Activated T-cell treated with anti-CD3 and anti-CD28 coated beads for 48 hours (primary cell): ENCODE data around the gene SERPINA4.
"Not testable (repeated sequence)": the region's sequence is repeated elsewhere in the genome, so short reads cannot be mapped to it uniquely, and the experiment has no call there.

Experiments used
- DNase-seq: peaks from one replicate; pipeline ENCODE4 v3.0.0-alpha.2; 2020; ENCODE audit warnings: low read depth

Gene SERPINA4

GRCh38 chr14:94569381-94570001, 8.2 kb downstream of the SERPINA4 start:
- DNase-seq, result no peak

GRCh38 chr14:94570002-94570400, 8.8 kb downstream of the SERPINA4 start:
- no peak for DNase-seq

- DNase-seq, result no peak
These were observed 9.2 kb downstream of the SERPINA4 start for GRCh38 chr14:94570440-94570839.

GRCh38 chr14:94571395-94571794, 10.2 kb downstream of the SERPINA4 start:
- DNase-seq, result no peak

GRCh38 chr14:94571950-94572349, 10.7 kb downstream of the SERPINA4 start:
- DNase-seq, result no peak

- no peak for DNase-seq
These were observed 11.5 kb downstream of the SERPINA4 start for GRCh38 chr14:94572637-94573303.

- no peak for DNase-seq
These were observed 12.4 kb downstream of the SERPINA4 start for GRCh38 chr14:94573475-94574277.

- DNase-seq, result no peak
These were observed 13.1 kb downstream of the SERPINA4 start for GRCh38 chr14:94574336-94574735.

- DNase-seq, result no peak
These were observed 14.7 kb downstream of the SERPINA4 start for GRCh38 chr14:94575730-94576585.

GRCh38 chr14:94577472-94577871, 16.2 kb downstream of the SERPINA4 start:
- DNase-seq, result not testable (repeated sequence)

GRCh38 chr14:94578712-94579111, 17.5 kb downstream of the SERPINA4 start:
- DNase-seq, result no peak

- no peak for DNase-seq
These were observed 20.1 kb downstream of the SERPINA4 start, which contains the start of gene SERPINA5 for GRCh38 chr14:94581127-94581999. Gene SERPINA5 (plus strand): TSS chr14:94581426. CDS start chr14:94587363, 5,937 bp downstream.

GRCh38 chr14:94582199-94582750, 21.0 kb downstream of the SERPINA4 start:
- no peak for DNase-seq

GRCh38 chr14:94582851-94583250, 21.6 kb downstream of the SERPINA4 start:
- DNase-seq, result no peak

- DNase-seq, result no peak
These were observed 22.3 kb downstream of the SERPINA4 start for GRCh38 chr14:94583557-94583956.

GRCh38 chr14:94584591-94585280, 23.5 kb downstream of the SERPINA4 start:
- DNase-seq, result no peak

GRCh38 chr14:94586635-94587034, 25.4 kb downstream of the SERPINA4 start:
- no peak for DNase-seq

- DNase-seq, result no peak
These were observed 27.1 kb downstream of the SERPINA4 start for GRCh38 chr14:94588311-94588710.

GRCh38 chr14:94591073-94591472, 29.8 kb downstream of the SERPINA4 start:
- no peak for DNase-seq

- no peak for DNase-seq
These were observed 30.6 kb downstream of the SERPINA4 start for GRCh38 chr14:94591871-94592270.
